Stimulated activated naive CD8-positive, alpha-beta T cell treated with anti-CD3 and anti-CD28 coated beads, Interleukin-15, amount 100 ng/mL, for 72 hours (primary cell): Measurements from ENCODE around the gene OPCML.
A peak's percentile ranks its signal among the peaks of the same experiment; 100 is the strongest.

ENCODE experiments used
- ATAC-seq: fragments of 150-1000 bp; cut with Tn5 transposase; 2 replicates; pipeline ENCODE4 v1.10.0; 2021; ENCODE audit warnings: mild to moderate bottlenecking, moderate library complexity
- DNase-seq, 2 donors: peaks; one replicate each; pipeline ENCODE4 v3.0.0; 2021 to 2022
- H3K27ac Mint-ChIP-seq, 2 donors: one replicate each; pipeline ENCODE4 v1.8.0; 2022; ENCODE audit warnings: mild to moderate bottlenecking in 2 of 2, mixed read lengths in 2 of 2, moderate library complexity in 2 of 2
- H3K27me3 Mint-ChIP-seq: one replicate; pipeline ENCODE4 v1.8.0; 2022; ENCODE audit warnings: mixed read lengths
- H3K4me1 Mint-ChIP-seq: one replicate; pipeline ENCODE4 v1.8.0; 2022; ENCODE audit warnings: mild to moderate bottlenecking, mixed read lengths
- H3K4me3 Mint-ChIP-seq, 2 donors: one replicate each; pipeline ENCODE4 v1.8.0; 2022; ENCODE audit warnings: mild to moderate bottlenecking in 2 of 2, mixed read lengths in 2 of 2, moderate library complexity in 1 of 2
- H3K9me3 Mint-ChIP-seq, 2 donors: one replicate each; pipeline ENCODE4 v1.8.0; 2022; ENCODE audit warnings: mixed read lengths in 2 of 2

The OPCML gene

GRCh38 chr11:133549826-133550225 is 17.5 kb upstream of the OPCML start:
- Mint-ChIP-seq H3K9me3 (no peaks in the 10 kb centered on the region), H3K27me3 (no peaks in the 10 kb centered on the region), H3K4me1 (no peaks in the 10 kb centered on the region), H3K4me3 (no peak overlapping the region), H3K27ac (no peak overlapping the region)
- ATAC-seq (no peak), DNase-seq (no peak)

GRCh38 chr11:133548641-133549040 is 16.3 kb upstream of the OPCML start:
- Mint-ChIP-seq H3K27me3 (no peaks in the 10 kb centered on the region), H3K4me3 (no peak overlapping the region), H3K9me3 (no peaks in the 10 kb centered on the region), H3K4me1 (no peaks in the 10 kb centered on the region), H3K27ac (no peak overlapping the region)
- no peak for DNase-seq
- ATAC-seq, result no peak

- no peaks in the 10 kb centered on the region for H3K9me3 Mint-ChIP-seq
These were observed 15.7 kb upstream of the OPCML start for GRCh38 chr11:133547808-133548494.

GRCh38 chr11:133545199-133545803 is 13.0 kb upstream of the OPCML start:
- peaks cover 6% of the 10 kb centered on the region for H3K27me3 Mint-ChIP-seq
- no peak for ATAC-seq
- no peak overlapping the region for H3K27ac Mint-ChIP-seq
- no peak overlapping the region for H3K4me3 Mint-ChIP-seq
- no peaks in the 10 kb centered on the region for H3K9me3 Mint-ChIP-seq
- DNase-seq, result no peak
- H3K4me1 Mint-ChIP-seq, result no peaks in the 10 kb centered on the region

More at GRCh38 chr11:133547808-133548494, 15.7 kb upstream of the OPCML start:
- ATAC-seq, result no peak
- no peaks in the 10 kb centered on the region for H3K4me1 Mint-ChIP-seq
- no peaks in the 10 kb centered on the region for H3K27me3 Mint-ChIP-seq
- H3K4me3 Mint-ChIP-seq, result no peak overlapping the region
- H3K27ac Mint-ChIP-seq, result no peak overlapping the region
- DNase-seq, result no peak

- no peak for DNase-seq
- H3K4me3 Mint-ChIP-seq, result no peak overlapping the region
- H3K27ac Mint-ChIP-seq, result no peak overlapping the region
- ATAC-seq, result no peak
- H3K9me3 Mint-ChIP-seq, result no peaks in the 10 kb centered on the region
- H3K27me3 Mint-ChIP-seq, result peaks cover 12% of the 10 kb centered on the region
- no peaks in the 10 kb centered on the region for H3K4me1 Mint-ChIP-seq
These were observed 9.4 kb upstream of the OPCML start for GRCh38 chr11:133541720-133542095.

GRCh38 chr11:133541021-133541719 is 8.9 kb upstream of the OPCML start:
- no peaks in the 10 kb centered on the region for H3K9me3 Mint-ChIP-seq

GRCh38 chr11:133536198-133536597 is 3.9 kb upstream of the OPCML start:
- Mint-ChIP-seq H3K4me1 (no peaks in the 10 kb centered on the region), H3K27ac (no peak overlapping the region), H3K4me3 (no peak overlapping the region), H3K27me3 (peaks cover 52% of the 10 kb centered on the region), H3K9me3 (no peaks in the 10 kb centered on the region)
- ATAC-seq, result no peak
- no peak for DNase-seq

More at GRCh38 chr11:133541021-133541719, 8.9 kb upstream of the OPCML start:
- Mint-ChIP-seq H3K27ac (no peak overlapping the region), H3K4me1 (no peaks in the 10 kb centered on the region), H3K27me3 (peaks cover 16% of the 10 kb centered on the region), H3K4me3 (no peak overlapping the region)
- DNase-seq (no peak), ATAC-seq (no peak)

GRCh38 chr11:133533205-133533604 is 904 bp upstream of the OPCML start:
- Mint-ChIP-seq H3K4me3 (no peak overlapping the region), H3K27me3 (peaks cover 70% of the 10 kb centered on the region), H3K27ac (no peak overlapping the region), H3K4me1 (no peaks in the 10 kb centered on the region), H3K9me3 (no peaks in the 10 kb centered on the region)
- DNase-seq (no peak), ATAC-seq (no peak)

- no peak overlapping the region for H3K4me3 Mint-ChIP-seq
- H3K4me1 Mint-ChIP-seq, result no peaks in the 10 kb centered on the region
- ATAC-seq (peak; percentile 13), DNase-seq (no peak)
- no peaks in the 10 kb centered on the region for H3K9me3 Mint-ChIP-seq
- no peak overlapping the region for H3K27ac Mint-ChIP-seq
- H3K27me3 Mint-ChIP-seq, result peaks cover 71% of the 10 kb centered on the region
These were observed 843 bp downstream of the OPCML start for GRCh38 chr11:133531458-133531857.

GRCh38 chr11:133530501-133530835 is 1.8 kb downstream of the OPCML start:
- DNase-seq (no peak), ATAC-seq (no peak)
- Mint-ChIP-seq H3K27me3 (peaks cover 64% of the 10 kb centered on the region), H3K4me1 (no peaks in the 10 kb centered on the region), H3K9me3 (no peaks in the 10 kb centered on the region), H3K4me3 (no peak overlapping the region), H3K27ac (no peak overlapping the region)

- H3K27ac Mint-ChIP-seq, result no peak overlapping the region
- H3K4me1 Mint-ChIP-seq, result no peaks in the 10 kb centered on the region
- no peak overlapping the region for H3K4me3 Mint-ChIP-seq
- no peaks in the 10 kb centered on the region for H3K9me3 Mint-ChIP-seq
- DNase-seq, result no peak
- H3K27me3 Mint-ChIP-seq, result peaks cover 64% of the 10 kb centered on the region
- ATAC-seq, result no peak
These were observed 2.3 kb downstream of the OPCML start for GRCh38 chr11:133529807-133530500.

GRCh38 chr11:133526790-133527189 is 5.5 kb downstream of the OPCML start:
- H3K4me1 Mint-ChIP-seq, result no peaks in the 10 kb centered on the region
- H3K27me3 Mint-ChIP-seq, result peaks cover 38% of the 10 kb centered on the region
- DNase-seq (no peak), ATAC-seq (no peak)
- no peak overlapping the region for H3K27ac Mint-ChIP-seq
- H3K4me3 Mint-ChIP-seq, result no peak overlapping the region
- no peaks in the 10 kb centered on the region for H3K9me3 Mint-ChIP-seq

- no peak overlapping the region for H3K27ac Mint-ChIP-seq
- H3K4me1 Mint-ChIP-seq, result no peaks in the 10 kb centered on the region
- no peak for ATAC-seq
- H3K4me3 Mint-ChIP-seq, result no peak overlapping the region
- DNase-seq, result no peak
- H3K9me3 Mint-ChIP-seq, result no peaks in the 10 kb centered on the region
- H3K27me3 Mint-ChIP-seq, result peaks cover 30% of the 10 kb centered on the region
These were observed 6.3 kb downstream of the OPCML start for GRCh38 chr11:133525976-133526375.

GRCh38 chr11:133524488-133524887 is 7.8 kb downstream of the OPCML start:
- ATAC-seq, result no peak
- no peak for DNase-seq
- no peaks in the 10 kb centered on the region for H3K9me3 Mint-ChIP-seq
- H3K27me3 Mint-ChIP-seq, result peaks cover 15% of the 10 kb centered on the region
- H3K27ac Mint-ChIP-seq, result no peak overlapping the region
- H3K4me3 Mint-ChIP-seq, result no peak overlapping the region
- H3K4me1 Mint-ChIP-seq, result no peaks in the 10 kb centered on the region

GRCh38 chr11:133522344-133522743 is 10.0 kb downstream of the OPCML start:
- Mint-ChIP-seq H3K4me3 (no peak overlapping the region), H3K27me3 (no peaks in the 10 kb centered on the region), H3K4me1 (no peaks in the 10 kb centered on the region), H3K27ac (no peak overlapping the region), H3K9me3 (no peaks in the 10 kb centered on the region)
- DNase-seq, result no peak
- no peak for ATAC-seq

GRCh38 chr11:133521502-133521901 is 10.8 kb downstream of the OPCML start:
- H3K4me3 Mint-ChIP-seq, result no peak overlapping the region
- no peaks in the 10 kb centered on the region for H3K27me3 Mint-ChIP-seq
- ATAC-seq (no peak), DNase-seq (no peak)
- no peaks in the 10 kb centered on the region for H3K4me1 Mint-ChIP-seq
- H3K27ac Mint-ChIP-seq, result no peak overlapping the region
- no peaks in the 10 kb centered on the region for H3K9me3 Mint-ChIP-seq
